MCF 10A (cell line): ENCODE results near the gene ITGA3. TPM values are rescaled to one million over a fixed set of nuclear protein-coding genes. Genes with fewer than 3 reads are reported as not detected.

Experiments used
- BruUV-seq: library from RNA; stranded (reverse); fragments of 400-500 nt; replicated peaks from 2 replicates; lab custom pipeline; 2021; lab: Mats Ljungman, UMichigan
- CTCF ChIA-PET: fragments of 300-600 bp; sonication (Branson Sonifier 250); formaldehyde crosslinking; extraction: SDS; loops from one replicate; lab custom pipeline; 2021; ENCODE audit warnings: antibody characterized with exemption, inconsistent platforms; lab: Yijun Ruan, JAX
- POLR2A ChIA-PET: fragments of 300-600, 350-650 bp; sonication (Branson Sonifier 250); formaldehyde crosslinking; extraction: SDS; loops from one replicate; lab custom pipeline; 2020; ENCODE audit warnings: antibody characterized with exemption, inconsistent platforms; lab: Yijun Ruan, JAX
- DNase-seq: peaks from one replicate; pipeline ENCODE4 v3.0.0-alpha.2; 2018; ENCODE audit not compliant: unreplicated experiment
- H3K27ac Mint-ChIP-seq: one replicate; pipeline ENCODE4 v1.8.0; 2022; ENCODE audit warnings: mild to moderate bottlenecking, low read depth, mixed read lengths; ENCODE audit not compliant: unreplicated experiment
- H3K27me3 Mint-ChIP-seq: one replicate; pipeline ENCODE4 v1.8.0; 2022; ENCODE audit warnings: mixed read lengths; ENCODE audit not compliant: insufficient read depth, unreplicated experiment
- H3K36me3 Mint-ChIP-seq: one replicate; pipeline ENCODE4 v1.8.0; 2022; ENCODE audit warnings: mild to moderate bottlenecking, moderate library complexity, mixed read lengths; ENCODE audit not compliant: insufficient read depth, unreplicated experiment
- H3K4me1 Mint-ChIP-seq: one replicate; pipeline ENCODE4 v1.8.0; 2022; ENCODE audit warnings: mixed read lengths; ENCODE audit not compliant: insufficient read depth, unreplicated experiment
- H3K4me3 Mint-ChIP-seq: one replicate; pipeline ENCODE4 v1.8.0; 2022; ENCODE audit warnings: mild to moderate bottlenecking, moderate library complexity, mixed read lengths; ENCODE audit not compliant: unreplicated experiment
- H3K9me3 Mint-ChIP-seq: one replicate; pipeline ENCODE4 v1.8.0; 2022; ENCODE audit warnings: mixed read lengths; ENCODE audit not compliant: unreplicated experiment
- CTCF ChIP-seq: fragments of 200-600 bp; IDR thresholded peaks from one replicate; pipeline ENCODE4 v1.8.0; 2022; ENCODE audit warnings: antibody characterized with exemption, mild to moderate bottlenecking; ENCODE audit not compliant: unreplicated experiment
- intact Hi-C: fragments of 100-400 bp; cut with micrococcal nuclease; formaldehyde crosslinking; loops from 2 replicates; pipeline ENCODE4 v1.14.1; 2022
- total RNA-seq: library from RNA; stranded (reverse); gene quantifications from 2 replicates; pipeline ENCODE4 v1.2.3, GENCODE V29; 2022

ITGA3 gene
- total RNA-seq, 1 experiment from 2014 or later, result 588 TPM

DNA sequence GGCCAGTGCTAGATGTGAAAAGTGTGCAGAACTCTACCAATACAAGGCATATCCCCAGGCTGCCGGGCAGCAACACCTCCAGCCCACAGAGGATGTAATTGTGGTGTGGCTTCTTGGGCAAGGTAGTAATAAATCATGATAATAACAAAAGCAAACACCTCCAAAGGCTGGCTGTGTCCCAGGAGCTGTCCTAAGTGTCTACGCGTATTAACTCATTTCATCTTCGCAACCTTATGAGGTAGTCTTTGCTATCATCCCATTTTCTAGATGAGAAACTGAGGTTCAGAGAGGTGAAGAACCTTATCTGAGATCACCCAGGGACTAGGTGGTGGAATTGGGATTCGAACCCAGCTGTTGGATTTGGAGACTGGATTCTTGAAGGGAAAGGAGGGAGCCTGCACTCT lies 44.6 kb downstream of the ITGA3 start:
- ChIA-PET POLR2A (interaction anchor here (1.1 to 1.2 kb wide), 2 partner anchors 8 to 40 kb away, joined by 3 to 4 read pairs; no protein-coding TSS in a partner anchor), CTCF (interaction anchor here (1.0 to 1.1 kb wide), 2 partner anchors 15 to 61 kb away, joined by 3 to 5 read pairs; no protein-coding TSS in a partner anchor)
- H3K4me1 Mint-ChIP-seq, result peaks cover 6% of the 10 kb centered on the region
- H3K27me3 Mint-ChIP-seq, result no peaks in the 10 kb centered on the region
- intact Hi-C loops, result no loop called here
- H3K4me3 Mint-ChIP-seq, result no peak overlapping the region
- no peak for TF ChIP-seq CTCF
- peaks cover 28% of the 10 kb centered on the region for H3K36me3 Mint-ChIP-seq
- no peak overlapping the region for H3K27ac Mint-ChIP-seq
- no peaks in the 10 kb centered on the region for H3K9me3 Mint-ChIP-seq
- BruUV-seq, result no TSS peak
- DNase-seq, result peak; percentile 39

DNA sequence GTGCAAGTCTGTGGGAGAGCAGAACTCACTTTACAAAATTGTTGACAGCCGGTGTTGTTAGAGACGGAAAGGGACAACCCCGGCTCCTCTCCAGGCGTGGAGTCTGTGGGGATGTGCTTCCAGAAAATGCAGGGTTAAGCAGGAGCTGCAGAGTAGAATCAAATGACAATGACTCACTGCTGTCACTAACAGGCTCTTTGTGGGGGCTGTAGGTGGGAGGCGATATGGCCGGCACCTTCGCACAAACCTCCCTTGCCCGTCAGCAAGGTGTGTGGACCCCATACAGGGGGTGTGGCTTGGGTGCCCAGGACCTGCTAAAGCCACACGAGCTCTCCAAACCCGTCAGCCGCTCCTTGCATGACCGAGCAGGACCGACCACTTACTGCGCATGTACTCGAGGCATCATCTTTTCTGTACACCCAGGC lies 45.0 kb downstream of the ITGA3 start:
- ChIA-PET CTCF (interaction anchor here (1.0 to 1.1 kb wide), 2 partner anchors 14 to 61 kb away, joined by 3 to 5 read pairs; no protein-coding TSS in a partner anchor), POLR2A (interaction anchor here (1.1 to 1.2 kb wide), 2 partner anchors 8 to 40 kb away, joined by 3 to 4 read pairs; no protein-coding TSS in a partner anchor)
- H3K9me3 Mint-ChIP-seq, result no peaks in the 10 kb centered on the region
- no peaks in the 10 kb centered on the region for H3K27me3 Mint-ChIP-seq
- H3K36me3 Mint-ChIP-seq, result peaks cover 29% of the 10 kb centered on the region
- no TSS peak for BruUV-seq
- intact Hi-C loops, result no loop called here
- no peak for TF ChIP-seq CTCF
- no peak overlapping the region for H3K4me3 Mint-ChIP-seq
- H3K4me1 Mint-ChIP-seq, result peaks cover 2% of the 10 kb centered on the region
- no peak overlapping the region for H3K27ac Mint-ChIP-seq
- DNase-seq, result no peak

DNA sequence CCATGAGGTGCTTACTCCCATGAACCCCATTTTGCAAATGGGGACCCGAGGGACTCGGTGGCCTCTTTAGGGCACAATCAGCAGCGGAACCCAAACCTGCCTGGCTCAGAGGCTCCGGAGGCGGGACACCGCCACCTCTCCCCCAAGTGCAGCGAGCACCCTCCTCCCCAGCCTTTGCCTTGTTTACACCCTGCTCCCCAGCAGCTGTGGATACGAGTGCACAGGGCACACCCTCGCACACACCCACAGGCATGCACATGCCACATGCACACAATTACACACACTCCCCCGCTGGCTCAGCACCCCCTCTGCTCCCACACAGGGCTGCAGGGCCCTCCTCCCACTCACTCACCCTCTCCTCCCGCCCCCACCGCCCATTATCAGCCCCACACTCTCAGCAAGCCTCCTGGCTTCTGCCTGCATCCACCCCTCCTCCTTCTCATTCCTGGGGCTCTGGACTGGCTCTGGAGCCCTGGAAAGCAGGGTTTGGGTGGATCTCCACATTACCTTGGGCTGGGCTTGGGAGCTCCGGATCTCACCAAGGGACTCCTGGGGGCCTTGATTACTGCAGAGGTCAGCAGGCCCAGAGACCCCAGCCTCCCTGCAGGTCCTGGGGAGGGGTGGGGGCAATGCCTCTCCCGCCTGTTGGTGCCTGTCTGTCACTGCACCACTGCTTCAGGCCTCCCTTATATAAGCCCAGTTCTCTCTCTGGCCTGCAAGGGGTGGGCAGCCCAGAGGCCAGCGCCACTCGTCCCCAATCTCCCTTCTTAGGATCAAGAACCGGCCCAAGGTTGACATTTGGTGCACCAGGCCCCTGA lies 45.6 kb downstream of the ITGA3 start:
- no peak overlapping the region for H3K4me3 Mint-ChIP-seq
- ChIA-PET CTCF (interaction anchor here (1.1 to 2.8 kb wide), 2 partner anchors 7 to 60 kb away, joined by 3 to 23 read pairs; no protein-coding TSS in a partner anchor), POLR2A (interaction anchor here (0.7 kb wide), 1 partner anchor 17 kb away, joined by 3 read pairs; no protein-coding TSS in a partner anchor)
- no peak for TF ChIP-seq CTCF
- H3K27ac Mint-ChIP-seq, result no peak overlapping the region
- intact Hi-C loops, result no loop called here
- H3K27me3 Mint-ChIP-seq, result no peaks in the 10 kb centered on the region
- DNase-seq, result no peak
- BruUV-seq, result no TSS peak
- no peaks in the 10 kb centered on the region for H3K9me3 Mint-ChIP-seq
- H3K4me1 Mint-ChIP-seq, result no peaks in the 10 kb centered on the region
- peaks cover 29% of the 10 kb centered on the region for H3K36me3 Mint-ChIP-seq
